HuH-7.5 (cell line): Measurements from ENCODE around the gene ZNF592.
"Not testable (repeated sequence)": the region's sequence is repeated elsewhere in the genome, so short reads cannot be mapped to it uniquely, and the experiment has no call there.

Experiments
- DNase-seq: peaks from one replicate; pipeline ENCODE4 v3.0.0; 2011; ENCODE audit warnings: low spot score

ZNF592 gene

GRCh38 chr15:84749111-84749991 is 959 bp downstream of the ZNF592 start:
- peak; percentile 53 for DNase-seq

- no peak for DNase-seq
These were observed 2.2 kb downstream of the ZNF592 start for GRCh38 chr15:84750583-84751092.

- DNase-seq, result not testable (repeated sequence)
These were observed 3.3 kb downstream of the ZNF592 start for GRCh38 chr15:84751721-84752120.

- no peak for DNase-seq
These were observed 3.8 kb downstream of the ZNF592 start for GRCh38 chr15:84752195-84752594.

GRCh38 chr15:84752700-84753099 is 4.3 kb downstream of the ZNF592 start:
- DNase-seq, result no peak

GRCh38 chr15:84754889-84755288 is 6.5 kb downstream of the ZNF592 start:
- DNase-seq, result not testable (repeated sequence)

- DNase-seq, result no peak
These were observed 7.5 kb downstream of the ZNF592 start for GRCh38 chr15:84755736-84756527.

- DNase-seq, result no peak
These were observed 10.6 kb downstream of the ZNF592 start for GRCh38 chr15:84759018-84759417.

- DNase-seq, result no peak
These were observed 11.8 kb downstream of the ZNF592 start for GRCh38 chr15:84760219-84760618.

- no peak for DNase-seq
These were observed 13.3 kb downstream of the ZNF592 start for GRCh38 chr15:84761607-84762131.

- DNase-seq, result no peak
These were observed 14.6 kb downstream of the ZNF592 start for GRCh38 chr15:84762840-84763572.

- no peak for DNase-seq
These were observed 16.2 kb downstream of the ZNF592 start for GRCh38 chr15:84764585-84764984.

GRCh38 chr15:84764989-84765388 is 16.6 kb downstream of the ZNF592 start:
- DNase-seq, result no peak

GRCh38 chr15:84765675-84766074 is 17.3 kb downstream of the ZNF592 start:
- DNase-seq, result no peak

GRCh38 chr15:84766461-84767035 is 18.2 kb downstream of the ZNF592 start:
- DNase-seq, result no peak

- no peak for DNase-seq
These were observed 23.6 kb downstream of the ZNF592 start for GRCh38 chr15:84772031-84772430.

GRCh38 chr15:84772467-84772866 is 24.1 kb downstream of the ZNF592 start:
- no peak for DNase-seq

- no peak for DNase-seq
These were observed 25.3 kb downstream of the ZNF592 start for GRCh38 chr15:84773716-84774115.

GRCh38 chr15:84775867-84776449 is 27.6 kb downstream of the ZNF592 start:
- DNase-seq, result no peak

- DNase-seq, result no peak
These were observed 29.8 kb downstream of the ZNF592 start for GRCh38 chr15:84778194-84778593.

GRCh38 chr15:84780492-84780891 is 32.1 kb downstream of the ZNF592 start:
- no peak for DNase-seq
